Nephron (organoid): ENCODE measurements around the gene CAPN1.
"Not testable (repeated sequence)": the region's sequence is repeated elsewhere in the genome, so short reads cannot be mapped to it uniquely, and the experiment has no call there.

Experiments
- H3K27ac Mint-ChIP-seq, 3 experiments: 2 replicates each; pipeline ENCODE4 v1.8.0; 2020; ENCODE audit warnings: mixed read lengths in 3 of 3, mild to moderate bottlenecking in 2 of 3, moderate library complexity in 1 of 3
- H3K27me3 Mint-ChIP-seq: 2 replicates; pipeline ENCODE4 v1.8.0; 2021; ENCODE audit warnings: low read depth, mild to moderate bottlenecking, moderate library complexity, mixed read lengths
- H3K36me3 Mint-ChIP-seq: 2 replicates; pipeline ENCODE4 v1.8.0; 2020; ENCODE audit warnings: low read depth, mixed read lengths
- H3K4me1 Mint-ChIP-seq: 2 replicates; pipeline ENCODE4 v1.8.0; 2020; ENCODE audit warnings: mixed read lengths
- H3K4me3 Mint-ChIP-seq, 3 experiments: 2 replicates each; pipeline ENCODE4 v1.8.0; 2020; ENCODE audit warnings: mild to moderate bottlenecking in 3 of 3, mixed read lengths in 3 of 3, moderate library complexity in 2 of 3
- H3K9me3 Mint-ChIP-seq: 2 replicates; pipeline ENCODE4 v1.8.0; 2020; ENCODE audit warnings: mixed read lengths
- CTCF ChIP-seq, 3 experiments: fragments of 200-600 bp; sonication (generic); IDR thresholded peaks; one replicate each; pipeline ENCODE4 v1.5.0; 2021; ENCODE audit warnings: antibody characterized with exemption in 3 of 3; ENCODE audit not compliant: unreplicated experiment in 3 of 3

CAPN1 gene

DNA sequence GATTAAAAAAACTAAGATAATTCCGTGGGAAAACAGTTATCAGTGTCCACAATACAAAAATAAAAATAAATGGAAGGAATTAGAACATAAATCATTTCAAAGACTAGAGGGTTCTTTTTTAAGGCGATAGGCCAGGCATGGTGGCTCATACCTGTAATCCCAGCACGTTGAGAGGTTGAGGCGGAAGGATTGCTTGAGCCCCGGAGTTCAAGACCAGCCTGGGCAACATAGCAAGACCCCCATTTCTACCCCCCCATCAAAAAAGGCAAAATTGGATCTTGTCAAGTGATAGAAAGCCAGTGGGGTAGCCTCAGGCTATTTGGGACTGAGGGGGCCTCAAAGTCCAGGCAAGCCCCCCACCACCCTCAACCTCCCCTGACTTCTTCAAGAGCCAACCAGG is 59.4 kb downstream of the CAPN1 start:
- Mint-ChIP-seq H3K9me3 (no peaks in the 10 kb centered on the region), H3K4me1 (no peaks in the 10 kb centered on the region), H3K27me3 (peaks cover 4% of the 10 kb centered on the region), H3K36me3 (no peaks in the 10 kb centered on the region), H3K4me3 (no peak overlapping the region), H3K27ac (no peak overlapping the region)
- no peak for TF ChIP-seq CTCF (IDR thresholded peaks at IDR 0.05; ENCODE audit: unreplicated experiment in 3 of 3)

- Mint-ChIP-seq H3K36me3 (no peaks in the 10 kb centered on the region), H3K27ac (no peak overlapping the region), H3K27me3 (peaks cover 4% of the 10 kb centered on the region), H3K9me3 (no peaks in the 10 kb centered on the region), H3K4me1 (peaks cover 3% of the 10 kb centered on the region), H3K4me3 (no peak overlapping the region)
- no peak for TF ChIP-seq CTCF (IDR thresholded peaks at IDR 0.05; ENCODE audit: unreplicated experiment in 3 of 3)
These were observed 60.0 kb downstream of the CAPN1 start for GRCh38 chr11:65241692-65242091.

DNA sequence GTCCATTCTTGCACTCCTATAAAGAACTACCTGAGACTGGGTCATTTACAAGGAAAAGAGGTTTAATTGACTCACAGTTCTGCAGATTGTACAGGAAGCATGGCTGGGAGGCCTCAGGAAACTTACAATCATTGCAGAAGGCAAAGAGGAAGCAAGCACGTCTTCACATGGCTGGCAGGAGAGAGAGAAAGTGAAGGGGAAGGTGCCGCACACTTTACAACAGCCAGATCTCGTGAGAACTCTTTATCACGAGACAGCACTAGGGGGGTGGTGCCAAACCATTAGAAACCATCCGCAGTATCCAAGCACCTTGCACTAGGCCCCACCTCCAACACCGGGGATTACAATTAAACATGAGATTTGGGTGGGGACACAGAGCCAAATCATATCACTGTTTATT is 60.7 kb downstream of the CAPN1 start:
- Mint-ChIP-seq H3K4me1 (peaks cover 5% of the 10 kb centered on the region), H3K27me3 (peaks cover 6% of the 10 kb centered on the region), H3K9me3 (no peaks in the 10 kb centered on the region), H3K4me3 (no peak overlapping the region), H3K27ac (no peak overlapping the region), H3K36me3 (no peaks in the 10 kb centered on the region)
- TF ChIP-seq CTCF (IDR thresholded peaks at IDR 0.05; ENCODE audit: unreplicated experiment in 3 of 3), result no peak

- TF ChIP-seq CTCF (IDR thresholded peaks at IDR 0.05; ENCODE audit: unreplicated experiment in 3 of 3), result no peak
- peak overlapping the region in 1 of 3 experiments; percentile 62 for H3K27ac Mint-ChIP-seq
- H3K4me3 Mint-ChIP-seq, result no peak overlapping the region
- peaks cover 5% of the 10 kb centered on the region for H3K4me1 Mint-ChIP-seq
- peaks cover 12% of the 10 kb centered on the region for H3K27me3 Mint-ChIP-seq
- H3K9me3 Mint-ChIP-seq, result no peaks in the 10 kb centered on the region
- H3K36me3 Mint-ChIP-seq, result no peaks in the 10 kb centered on the region
These were observed 62.1 kb downstream of the CAPN1 start for GRCh38 chr11:65243797-65244196.

DNA sequence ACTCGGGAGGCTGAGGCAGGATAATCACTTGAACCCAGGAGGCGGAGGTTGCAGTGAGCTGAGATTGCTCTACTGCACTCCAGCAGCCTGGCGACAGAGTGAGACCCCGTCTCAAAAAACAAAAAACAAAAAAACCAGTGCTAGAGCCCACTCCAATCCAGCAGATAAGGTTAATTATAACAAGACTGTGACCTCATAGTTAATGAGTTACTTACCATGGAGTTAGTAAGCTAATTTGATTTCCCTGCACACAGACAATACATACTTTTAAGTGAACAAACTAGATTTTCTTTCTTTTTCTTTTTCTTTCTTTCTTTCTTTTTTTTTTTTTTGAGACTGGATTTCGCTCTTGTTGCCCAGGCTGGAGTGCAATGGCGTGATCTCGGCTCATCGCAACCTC is 63.3 kb downstream of the CAPN1 start:
- H3K36me3 Mint-ChIP-seq, H3K4me1 Mint-ChIP-seq, H3K9me3 Mint-ChIP-seq, H3K4me3 Mint-ChIP-seq: not testable (repeated sequence)
- Mint-ChIP-seq H3K27me3 (peaks cover 12% of the 10 kb centered on the region), H3K27ac (peak overlapping the region in 2 of 3 experiments; percentile 64 to 97)

DNA sequence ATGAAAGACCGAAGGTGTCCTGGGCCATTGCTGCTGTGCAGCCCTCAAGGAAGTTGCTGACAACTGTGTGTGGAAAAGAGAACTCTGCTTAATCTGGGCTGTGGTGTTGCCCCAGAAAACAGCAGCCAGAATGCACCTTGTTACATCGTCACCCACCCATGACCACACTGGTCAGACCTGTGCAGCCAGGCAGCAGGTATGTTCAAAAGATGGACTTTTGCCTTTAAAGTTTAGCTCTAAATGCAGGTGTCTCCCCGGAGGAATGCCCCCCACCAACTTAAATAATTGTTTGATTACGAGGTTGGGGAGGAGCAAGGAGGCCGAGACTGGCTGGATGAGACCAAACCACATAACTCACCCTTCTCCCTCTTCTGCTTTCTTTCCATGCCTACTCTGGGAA is 64.8 kb downstream of the CAPN1 start:
- H3K27ac Mint-ChIP-seq, result peak overlapping the region; percentile 85 to 97 (median 90)
- H3K4me1 Mint-ChIP-seq, result peaks cover 5% of the 10 kb centered on the region
- H3K9me3 Mint-ChIP-seq, result no peaks in the 10 kb centered on the region
- TF ChIP-seq CTCF (IDR thresholded peaks at IDR 0.05; ENCODE audit: unreplicated experiment in 3 of 3), result no peak
- peaks cover 12% of the 10 kb centered on the region for H3K27me3 Mint-ChIP-seq
- H3K36me3 Mint-ChIP-seq, result no peaks in the 10 kb centered on the region
- no peak overlapping the region for H3K4me3 Mint-ChIP-seq

- H3K9me3 Mint-ChIP-seq, H3K4me1 Mint-ChIP-seq, H3K4me3 Mint-ChIP-seq, H3K36me3 Mint-ChIP-seq, H3K27ac Mint-ChIP-seq, H3K27me3 Mint-ChIP-seq: not testable (repeated sequence)
These were observed 66.5 kb downstream of the CAPN1 start for GRCh38 chr11:65248184-65248710.
